H1 (cell line): Measurements from ENCODE around the gene PDIA5. TPM values are rescaled to one million over a fixed set of nuclear protein-coding genes. Genes with fewer than 3 reads are reported as not detected.
A peak's percentile ranks its signal among the peaks of the same experiment; 100 is the strongest.

Experiments
- CBX8 ChIP-seq: fragments of 300-800, 300-1000 bp; sonication (generic); IDR thresholded peaks from 2 replicates; pipeline ENCODE4 v1.7.1; 2016; ENCODE audit warnings: low read depth, low read length, borderline replicate concordance
- CHD1 ChIP-seq: IDR thresholded peaks from 2 replicates; pipeline ENCODE4 v1.6.1; 2012; ENCODE audit warnings: low read depth, low read length, improper control_type of control experiment
- CHD2 ChIP-seq: IDR thresholded peaks from 2 replicates; pipeline ENCODE4 v1.6.1; 2012; ENCODE audit warnings: low read length, improper control_type of control experiment
- CTCF ChIP-seq, 3 experiments: IDR thresholded peaks; 1 replicate in 2 of 3; 2 replicates in 1 of 3; pipeline versions ENCODE4 v1.5.1 to v1.6.1; 2011; ENCODE audit warnings: low read length in 3 of 3, mild to moderate bottlenecking in 3 of 3, inconsistent platforms in 2 of 3, low read depth in 1 of 3, moderate library complexity in 1 of 3; ENCODE audit not compliant: insufficient read depth in 1 of 3; ENCODE audit errors: control extremely low read depth in 1 of 3
- E2F6 ChIP-seq: IDR thresholded peaks from 2 replicates; pipeline ENCODE4 v1.6.1; 2012; ENCODE audit warnings: inconsistent platforms
- EZH2 ChIP-seq: fragments of 200-600 bp; sonication (generic); IDR thresholded peaks from 2 replicates; pipeline ENCODE4 v1.7.1; 2012; ENCODE audit warnings: low read depth, mild to moderate bottlenecking, moderate library complexity, low read length, inconsistent platforms; ENCODE audit not compliant: severe bottlenecking
- GABPA ChIP-seq: IDR thresholded peaks from 2 replicates; pipeline ENCODE4 v1.6.1; 2011; ENCODE audit warnings: mild to moderate bottlenecking, low read length, moderate library complexity, borderline replicate concordance; ENCODE audit not compliant: insufficient read depth
- JUN ChIP-seq: IDR thresholded peaks from 2 replicates; pipeline ENCODE4 v1.6.1; 2011; ENCODE audit warnings: low read depth, mild to moderate bottlenecking, improper control_type of control experiment, low read length
- JUND ChIP-seq: IDR thresholded peaks from 2 replicates; pipeline ENCODE4 v1.6.1; 2011; ENCODE audit warnings: mild to moderate bottlenecking, improper control_type of control experiment, low read length
- KDM4A ChIP-seq: IDR thresholded peaks from one replicate; pipeline ENCODE4 v1.7.1; 2012; ENCODE audit warnings: low read depth, mild to moderate bottlenecking, moderate library complexity, low read length, inconsistent platforms; ENCODE audit not compliant: severe bottlenecking
- KDM5A ChIP-seq: fragments of 200-600 bp; IDR thresholded peaks from 2 replicates; pipeline ENCODE4 v1.7.1; 2012; ENCODE audit warnings: mild to moderate bottlenecking, low read length, inconsistent platforms, mixed read lengths
- MAX ChIP-seq: IDR thresholded peaks from 2 replicates; pipeline ENCODE4 v1.6.1; 2012; ENCODE audit warnings: inconsistent platforms
- RBBP5 ChIP-seq: IDR thresholded peaks from 2 replicates; pipeline ENCODE4 v1.7.1; 2012; ENCODE audit warnings: low read depth, mild to moderate bottlenecking, inconsistent platforms, low read length, moderate library complexity, borderline replicate concordance
- SAP30 ChIP-seq: fragments of 300-600 bp; sonication (generic); IDR thresholded peaks from 2 replicates; pipeline ENCODE4 v1.7.1; 2012; ENCODE audit warnings: low read length, moderate library complexity, mild to moderate bottlenecking, inconsistent platforms; ENCODE audit not compliant: insufficient read depth, insufficient replicate concordance
- SP4 ChIP-seq: IDR thresholded peaks from 2 replicates; pipeline ENCODE4 v1.6.1; 2012; ENCODE audit warnings: low read length, inconsistent platforms
- SUZ12 ChIP-seq: fragments of 200-600 bp; sonication (generic); IDR thresholded peaks from 2 replicates; pipeline ENCODE4 v1.6.1; 2012; ENCODE audit warnings: mild to moderate bottlenecking, inconsistent platforms, low read length, moderate library complexity, mixed read lengths
- TBP ChIP-seq: IDR thresholded peaks from 2 replicates; pipeline ENCODE4 v1.6.1; 2011; ENCODE audit warnings: low read depth, low read length, improper control_type of control experiment
- TCF12 ChIP-seq: IDR thresholded peaks from 2 replicates; pipeline ENCODE4 v1.6.1; 2011; ENCODE audit warnings: low read depth, mild to moderate bottlenecking, low read length
- TEAD4 ChIP-seq: IDR thresholded peaks from 2 replicates; pipeline ENCODE4 v1.6.1; 2012; ENCODE audit warnings: low read depth, low read length, inconsistent platforms, mixed read lengths
- YY1 ChIP-seq: IDR thresholded peaks from 2 replicates; pipeline ENCODE4 v1.6.1; 2011; ENCODE audit warnings: low read depth, mild to moderate bottlenecking, low read length
- polyA plus RNA-seq, 7 experiments: library from polyadenylated mRNA; depleted of rRNA in 3 of 7; stranded (reverse) in 5 of 7; unstranded in 2 of 7; fragments of >200 nt in 5 of 7; fragments of 200-250 nt in 2 of 7; gene quantifications; 1 replicate in 5 of 7; 2 replicates in 1 of 7; 4 replicates in 1 of 7; pipeline versions ENCODE4 v1.2.1 to v1.2.3, GENCODE V29; 2011 to 2013; ENCODE audit warnings: missing spikeins in 2 of 7, mixed read lengths in 2 of 7
- total RNA-seq: library from RNA; stranded (reverse); fragmentation: NEBNext Ultra II Directional; extraction: Animal tissue kit (Norgen Biotek cat#: 25700); gene quantifications from 2 replicates; pipeline ENCODE4 v1.2.1, GENCODE V29; 2021

Gene PDIA5
- total and polyA plus RNA-seq, 2 of the 8 experiments (the other 6 are each of a cell fraction or from before 2014, with no cell fraction given) = 18.2 to 32.8 TPM

GRCh38 chr3:123027292-123028232, 39.3 kb upstream of the PDIA5 start, which contains the start of gene SEMA5B (continued):
- TF ChIP-seq RBBP5 (peak; percentile 95; the same call in 1 of the 2 replicates), TBP (no peak), CTCF (IDR thresholded peaks at IDR 0.05; ENCODE audit: control extremely low read depth in 1 of 3, insufficient read depth in 1 of 3, low read depth in 1 of 3, low read length in 3 of 3) (peak; percentile 34 to 57 (median 43)), CBX8 (no peak), KDM4A (peak; percentile 82), SAP30 (no peak), GABPA (no peak), MAX (peak; percentile 69; the same call in 1 of the 2 replicates), EZH2 (peak; percentile 56), YY1 (no peak), CHD1 (no peak), CHD2 (0 out of 2 replicates have a peak, but pooled peaks have one; percentile 4), KDM5A (no peak), JUND (no peak), E2F6 (peak; percentile 79; the same call in 1 of the 2 replicates), JUN (no peak), TCF12 (no peak), SP4 (no peak; the same call in 1 of the 2 replicates), TEAD4 (peak; percentile 59; the same call in 1 of the 2 replicates), SUZ12 (peak; percentile 56; the same call in 1 of the 2 replicates)
